ENCODE data around the gene AP3S2.
"Not testable (repeated sequence)": the region's sequence is repeated elsewhere in the genome, so short reads cannot be mapped to it uniquely, and the experiment has no call there.

The AP3S2 gene

DNA sequence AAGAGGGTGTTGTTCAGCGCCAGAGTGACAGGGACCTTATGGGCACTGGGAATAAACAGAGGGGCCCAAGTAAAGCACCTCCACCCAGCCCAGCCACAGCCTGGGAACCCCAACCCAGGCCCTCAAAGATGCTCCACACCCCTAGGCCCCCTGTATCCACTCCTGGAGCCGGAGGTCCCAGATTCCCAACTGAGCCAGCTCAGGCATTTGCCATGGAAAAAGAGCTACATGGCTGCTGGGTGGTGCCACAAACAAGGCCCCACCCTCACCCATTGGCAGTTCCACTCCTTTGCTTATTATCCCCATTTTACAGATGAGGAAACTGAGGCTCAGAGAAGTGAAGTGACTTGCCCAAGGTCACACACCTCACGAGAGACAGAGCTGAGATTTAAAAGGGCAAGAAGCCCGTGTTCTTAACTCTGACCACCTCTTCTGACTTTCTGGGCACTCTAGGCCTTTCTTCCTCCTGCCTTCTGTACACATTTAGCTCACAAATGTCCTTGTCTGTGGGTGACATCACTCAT is 96.1 kb downstream of the AP3S2 start:
- no peak for DNase-seq

- no peak for DNase-seq
Measured at GRCh38 chr15:89795996-89796395, 97.8 kb downstream of the AP3S2 start.

GRCh38 chr15:89794627-89795241 is 99.1 kb downstream of the AP3S2 start:
- DNase-seq: no peak

- DNase-seq: no peak
Measured at GRCh38 chr15:89792106-89792805, 101.5 kb downstream of the AP3S2 start.

DNA sequence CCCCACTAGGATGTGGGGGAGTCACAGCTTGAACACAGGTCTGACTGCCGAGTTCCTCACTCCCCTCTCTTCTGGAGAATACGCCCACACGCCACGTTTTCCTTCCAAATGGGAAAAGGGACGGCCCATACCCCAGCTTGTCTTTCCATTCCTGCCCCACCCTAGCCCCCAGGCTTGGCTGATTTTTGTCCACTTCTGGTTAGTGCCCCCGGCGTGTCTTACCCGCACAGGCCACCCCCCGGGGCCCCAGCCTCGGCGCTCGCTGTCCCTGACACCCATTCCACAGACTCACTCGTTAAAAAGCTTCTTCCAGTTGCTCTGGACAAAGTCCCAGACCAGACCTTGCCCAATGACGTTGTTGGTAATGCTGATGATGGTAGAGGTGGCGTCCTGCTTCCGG is 103.1 kb downstream of the AP3S2 start:
- DNase-seq: no peak

DNA sequence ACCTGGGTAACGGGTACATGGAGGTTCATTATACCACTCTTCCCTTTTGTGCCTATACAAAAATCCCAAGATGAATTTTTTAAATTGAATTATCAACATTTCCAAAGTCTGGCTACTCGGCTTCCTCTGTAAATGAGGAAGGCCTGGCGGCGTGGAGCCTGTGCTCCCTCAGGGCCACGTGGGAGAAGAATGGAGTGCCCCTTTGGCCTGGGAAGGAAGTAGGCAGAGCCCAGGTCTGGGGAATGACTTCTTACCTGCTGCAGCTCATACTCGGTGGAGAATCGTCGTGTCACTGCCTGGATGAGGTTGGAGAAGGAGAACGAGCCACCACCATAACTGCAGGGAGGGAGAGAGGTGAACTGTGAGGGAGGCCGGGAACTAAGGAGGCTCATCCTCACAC is 103.6 kb downstream of the AP3S2 start:
- no peak for DNase-seq

DNA sequence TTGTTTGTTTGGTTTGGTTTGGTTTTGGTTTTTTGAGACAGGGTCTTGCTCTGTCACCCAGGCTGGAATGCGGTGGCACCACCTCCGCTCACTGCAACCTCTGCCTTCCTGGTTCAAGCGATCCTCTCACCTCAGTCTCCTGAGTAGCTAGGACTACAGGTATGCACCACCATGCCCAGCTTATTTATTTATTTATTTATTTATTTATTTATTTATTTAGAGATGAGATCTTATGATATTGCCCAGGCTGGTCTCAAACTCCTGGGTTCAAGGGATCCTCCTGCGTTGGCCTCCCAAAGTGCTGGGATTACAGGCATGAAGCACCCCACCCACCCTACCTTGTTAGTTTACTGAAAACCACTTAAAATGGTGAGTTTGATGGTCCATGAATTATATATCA is 105.2 kb downstream of the AP3S2 start:
- not testable (repeated sequence) for DNase-seq

DNA sequence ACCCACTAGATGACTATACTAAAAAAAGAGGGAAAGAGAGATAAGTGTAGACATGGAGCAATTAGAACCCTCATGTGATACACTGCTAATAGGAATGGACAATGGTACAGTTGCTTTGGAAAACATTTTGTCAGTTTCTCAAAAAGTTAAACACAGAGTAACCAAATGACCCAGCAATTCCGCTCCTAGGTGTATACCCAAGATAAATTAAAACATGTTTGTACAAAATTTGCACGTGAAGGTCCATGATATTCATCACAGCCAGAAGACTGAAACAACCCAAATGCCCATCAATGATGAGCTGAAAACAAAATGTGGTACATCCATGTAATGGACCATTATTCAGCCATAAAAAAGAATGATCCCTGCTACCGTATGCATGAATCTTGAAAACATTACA is 105.8 kb downstream of the AP3S2 start:
- no peak for DNase-seq

DNA sequence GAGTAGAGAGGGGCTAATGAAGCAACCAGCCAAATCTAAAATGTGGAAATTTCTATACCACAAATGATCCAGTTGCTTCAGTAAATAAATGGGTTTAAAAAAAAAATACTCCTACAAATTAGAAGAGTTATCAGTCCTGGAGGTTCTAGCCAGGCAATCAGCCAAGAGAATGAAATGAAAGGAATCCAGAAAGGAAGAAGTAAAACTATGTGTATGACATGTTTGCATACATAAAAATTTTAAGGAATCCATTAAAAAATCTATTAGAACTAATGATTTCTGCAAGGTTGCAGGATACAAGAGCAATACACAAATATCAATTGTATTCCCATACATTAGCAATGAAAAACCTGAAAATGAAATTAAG is 108.0 kb downstream of the AP3S2 start:
- DNase-seq: no peak

GRCh38 chr15:89785064-89785773 is 108.6 kb downstream of the AP3S2 start:
- no peak for DNase-seq

DNA sequence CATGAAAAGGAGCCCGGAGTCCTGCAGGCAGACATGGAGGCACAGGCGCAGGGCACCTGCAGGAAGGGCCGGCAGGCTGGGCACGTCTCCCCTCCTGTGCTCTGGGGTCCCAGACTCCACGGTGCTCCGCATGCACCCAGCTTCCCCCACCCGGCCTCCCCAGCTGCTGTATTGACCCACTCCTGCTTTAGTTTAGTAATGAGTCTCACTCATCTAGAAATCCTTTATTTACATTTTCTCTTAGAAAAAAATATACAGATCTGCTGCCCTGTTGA is 109.2 kb downstream of the AP3S2 start:
- DNase-seq: no peak

DNA sequence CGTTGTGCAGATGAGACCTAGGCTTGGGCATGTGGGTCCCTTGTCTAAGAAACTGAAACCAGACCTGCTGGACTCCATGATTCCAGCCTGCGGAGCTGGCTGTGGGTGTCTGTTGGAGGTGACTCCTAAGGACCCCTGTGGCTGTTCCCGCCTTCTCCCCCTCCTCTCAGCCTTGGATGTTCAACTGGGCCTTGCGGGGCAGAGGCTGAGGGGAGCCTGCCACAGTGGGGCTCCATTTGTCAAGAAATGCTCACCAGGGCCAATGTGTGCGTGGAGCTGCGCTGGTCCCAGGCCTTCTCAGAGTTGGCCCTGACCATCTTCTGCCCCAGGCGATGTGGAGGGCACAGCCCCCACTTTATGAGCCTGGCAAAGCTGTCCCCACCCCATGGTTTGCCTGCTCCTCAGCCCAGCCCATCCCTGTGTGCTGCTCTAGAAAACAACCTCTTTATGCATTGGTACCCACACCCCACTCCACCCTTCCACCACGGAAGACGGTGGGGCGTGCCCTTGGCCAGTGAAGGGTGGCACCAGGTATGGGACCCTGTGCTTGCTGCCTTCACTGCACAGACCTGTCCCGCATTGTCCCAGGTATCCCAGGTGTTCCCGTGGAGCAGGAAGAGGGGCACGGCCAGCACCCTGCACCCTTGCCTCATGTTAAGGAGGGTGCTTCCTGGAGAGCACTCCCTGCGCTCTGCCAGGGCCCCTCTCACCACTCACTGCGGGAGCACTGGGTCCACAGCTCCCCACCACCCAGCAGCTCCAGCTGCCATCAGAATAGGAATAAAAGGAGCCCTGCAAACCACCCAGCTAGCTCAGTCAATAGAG is 109.7 kb downstream of the AP3S2 start:
- DNase-seq: no peak

DNA sequence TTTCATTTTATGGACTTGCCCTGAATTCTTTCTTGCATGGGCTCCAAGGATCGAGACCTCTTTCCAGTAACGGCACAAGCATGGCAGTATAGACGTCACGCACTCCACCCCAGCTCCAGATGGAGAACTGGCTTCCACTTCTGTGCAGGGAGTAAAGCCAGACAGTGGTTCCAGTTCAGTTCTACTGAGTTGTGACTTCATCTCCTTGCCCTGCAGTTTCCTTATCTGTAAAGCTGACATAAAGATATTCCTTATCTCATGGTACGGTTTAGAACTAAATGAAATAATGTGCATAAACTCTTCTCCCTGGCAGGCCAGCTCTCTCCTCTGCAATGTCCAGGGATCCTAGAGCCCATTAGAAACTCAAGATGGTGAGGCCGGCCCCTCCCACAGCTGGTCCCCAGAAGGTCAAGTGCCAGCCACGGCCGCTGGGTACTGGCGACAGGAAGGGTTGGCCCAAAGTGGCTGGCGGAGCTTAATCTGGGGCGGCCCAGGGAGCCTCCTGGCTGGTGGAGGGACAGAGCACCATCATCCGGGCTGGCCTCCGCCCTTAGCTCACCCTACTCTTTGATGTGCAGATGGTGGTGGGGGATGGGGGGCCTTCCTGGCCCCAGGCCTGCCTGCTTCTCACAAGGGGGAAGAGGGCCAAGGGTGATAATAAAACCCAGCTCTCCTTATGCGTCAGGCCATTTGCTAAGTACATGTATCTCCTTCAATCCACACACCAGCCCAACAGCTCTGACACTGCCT is 110.5 kb downstream of the AP3S2 start:
- DNase-seq: no peak

GRCh38 chr15:89782619-89782950 is 111.2 kb downstream of the AP3S2 start:
- DNase-seq: not testable (repeated sequence)

GRCh38 chr15:89781891-89782618 is 111.7 kb downstream of the AP3S2 start:
- DNase-seq: no peak

DNA sequence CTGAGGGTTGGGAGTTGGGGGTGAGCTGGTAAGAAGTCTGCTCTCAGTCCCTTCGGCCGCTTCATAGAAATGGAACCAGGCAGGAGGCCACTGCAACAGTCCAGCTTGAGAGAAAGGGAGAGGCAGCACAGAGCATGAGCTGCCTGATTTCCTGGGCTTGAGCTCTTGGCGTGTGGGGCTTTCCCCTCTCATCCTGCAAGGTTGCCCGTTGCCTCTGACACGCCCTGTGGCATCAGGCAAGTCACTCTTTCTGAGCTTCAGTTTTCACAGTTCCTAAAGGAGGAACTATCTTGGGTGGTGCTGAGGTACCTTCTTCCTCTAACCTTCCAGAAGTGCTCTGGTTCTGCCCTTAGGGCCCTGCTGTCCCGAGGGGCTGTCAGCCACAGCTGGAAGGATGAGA is 112.7 kb downstream of the AP3S2 start:
- DNase-seq: no peak

DNA sequence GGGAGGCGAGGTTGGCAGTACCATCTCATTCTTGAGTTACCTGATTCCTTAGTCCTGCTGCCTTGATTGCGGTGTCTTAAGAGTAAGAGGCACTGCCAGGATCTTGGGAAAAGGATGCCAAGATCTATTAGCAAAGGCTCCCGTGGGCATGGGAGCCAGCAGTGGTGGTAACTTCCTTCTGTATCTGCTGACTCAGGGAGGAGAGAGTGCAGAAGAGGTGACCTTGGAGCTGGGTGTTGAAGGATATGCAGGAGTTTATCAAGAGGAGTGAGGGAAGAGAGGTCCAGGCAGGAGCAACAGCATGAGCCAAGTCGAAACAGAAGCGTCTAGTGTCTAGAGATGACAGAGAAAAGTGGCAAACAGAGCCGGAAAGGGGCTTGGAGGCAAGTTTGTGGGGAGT is 113.2 kb downstream of the AP3S2 start:
- DNase-seq: no peak

All from GF-D8 (cell line).